ENCODE data around the gene BCOR.

- TF ChIP-seq CTCF (conservative IDR thresholded peaks at IDR 0.05; ENCODE audit: low read depth, low read length) (no peak), POLR2A (IDR thresholded peaks at IDR 0.05; ENCODE audit: low read depth, low read length) (no peak), RAD21 (IDR thresholded peaks at IDR 0.05; ENCODE audit: low read length) (no peak), CEBPB (IDR thresholded peaks at IDR 0.05; ENCODE audit: low read depth, low read length) (no peak), RFX5 (IDR thresholded peaks at IDR 0.05; ENCODE audit: low read depth, low read length) (no peak), SMC3 (IDR thresholded peaks at IDR 0.05; ENCODE audit: low read depth, low read length) (no peak), MAFK (IDR thresholded peaks at IDR 0.05; ENCODE audit: low read depth, low read length) (no peak), RCOR1 (IDR thresholded peaks at IDR 0.05; ENCODE audit: insufficient replicate concordance, low read length) (no peak), USF2 (IDR thresholded peaks at IDR 0.05; ENCODE audit: low read depth, low read length) (no peak), ELK1 (IDR thresholded peaks at IDR 0.05; ENCODE audit: borderline replicate concordance, low read depth, low read length) (no peak)
Measured at GRCh38 chrX:40082447-40083119, 15.2 kb downstream of the BCOR start.
